ENCODE measurements around the gene JTB. TPM values are rescaled to one million over a fixed set of nuclear protein-coding genes. Genes with fewer than 3 reads are reported as not detected.
A peak's percentile ranks its signal among the peaks of the same experiment; 100 is the strongest.
"Not testable (repeated sequence)": the region's sequence is repeated elsewhere in the genome, so short reads cannot be mapped to it uniquely, and the experiment has no call there.

Gene JTB
- total RNA-seq, 2 donors from 2014 or later: 184 to 266 TPM

DNA sequence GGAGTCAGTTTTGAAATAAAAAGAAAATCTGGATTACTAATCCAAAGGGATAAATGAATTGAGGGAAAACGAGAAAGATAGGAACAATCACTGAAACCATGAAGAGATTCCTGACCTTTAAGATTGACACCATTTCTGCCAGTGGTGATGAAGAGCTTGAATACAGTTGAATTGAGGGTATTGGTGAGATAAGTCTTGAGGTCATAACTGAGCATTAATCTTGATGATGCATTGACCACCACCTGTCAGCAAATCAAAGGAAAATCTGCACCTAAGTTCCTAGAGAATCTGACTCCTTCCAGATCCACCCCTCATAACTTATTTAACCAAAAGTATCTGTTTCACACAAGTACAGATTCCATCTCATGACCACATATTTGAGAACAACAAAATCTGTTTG, 34.7 kb upstream of the JTB start:
- H3K4me3 ChIP-seq: no peak overlapping the region
- DNase-seq (ENCODE audit: low spot score) (no peak), ATAC-seq (ENCODE audit: insufficient number of reproducible peaks, low FRiP score, low read depth) (no peak)
- TF ChIP-seq, protein P1, sequence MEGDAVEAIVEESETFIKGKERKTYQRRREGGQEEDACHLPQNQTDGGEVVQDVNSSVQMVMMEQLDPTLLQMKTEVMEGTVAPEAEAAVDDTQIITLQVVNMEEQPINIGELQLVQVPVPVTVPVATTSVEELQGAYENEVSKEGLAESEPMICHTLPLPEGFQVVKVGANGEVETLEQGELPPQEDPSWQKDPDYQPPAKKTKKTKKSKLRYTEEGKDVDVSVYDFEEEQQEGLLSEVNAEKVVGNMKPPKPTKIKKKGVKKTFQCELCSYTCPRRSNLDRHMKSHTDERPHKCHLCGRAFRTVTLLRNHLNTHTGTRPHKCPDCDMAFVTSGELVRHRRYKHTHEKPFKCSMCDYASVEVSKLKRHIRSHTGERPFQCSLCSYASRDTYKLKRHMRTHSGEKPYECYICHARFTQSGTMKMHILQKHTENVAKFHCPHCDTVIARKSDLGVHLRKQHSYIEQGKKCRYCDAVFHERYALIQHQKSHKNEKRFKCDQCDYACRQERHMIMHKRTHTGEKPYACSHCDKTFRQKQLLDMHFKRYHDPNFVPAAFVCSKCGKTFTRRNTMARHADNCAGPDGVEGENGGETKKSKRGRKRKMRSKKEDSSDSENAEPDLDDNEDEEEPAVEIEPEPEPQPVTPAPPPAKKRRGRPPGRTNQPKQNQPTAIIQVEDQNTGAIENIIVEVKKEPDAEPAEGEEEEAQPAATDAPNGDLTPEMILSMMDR (IDR thresholded peaks at IDR 0.05): no peak
- no peaks in the 10 kb centered on the region for H3K27me3 ChIP-seq (replicated peaks; ENCODE audit: insufficient read depth)
- H3K9me3 ChIP-seq: no peaks in the 10 kb centered on the region
- H3K36me3 ChIP-seq: no peaks in the 10 kb centered on the region
- no peaks in the 10 kb centered on the region for H3K4me1 ChIP-seq (ENCODE audit: control insufficient read depth in 1 of 2, low read depth in 2 of 2)
- H3K27ac ChIP-seq: no peak overlapping the region

DNA sequence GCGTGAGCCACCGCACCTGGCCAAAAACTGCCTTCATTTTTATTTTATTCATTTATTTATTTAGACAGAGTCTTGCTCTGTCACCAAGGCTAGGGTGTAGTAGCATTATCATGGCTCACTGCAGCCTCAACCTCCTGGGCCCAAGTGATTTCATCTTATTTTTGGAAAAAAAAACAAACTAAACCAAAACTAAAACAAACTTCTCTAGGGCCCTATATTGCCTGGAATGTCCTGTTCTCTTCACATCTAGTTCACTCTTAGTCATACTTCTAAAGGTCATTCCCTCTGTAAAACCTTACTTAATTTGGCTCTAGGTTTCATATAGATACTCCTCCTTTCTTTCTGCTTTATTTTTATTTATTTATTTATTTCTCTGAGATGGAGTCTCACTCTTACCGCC, 28.7 kb upstream of the JTB start:
- peak overlapping the region in 1 of 2 donors; percentile 27 for H3K27ac ChIP-seq
- ATAC-seq (ENCODE audit: insufficient number of reproducible peaks, low FRiP score, low read depth) (peak; percentile 43), DNase-seq (ENCODE audit: low spot score) (no peak)
- TF ChIP-seq, protein P1 (IDR thresholded peaks at IDR 0.05): no peak
- H3K36me3 ChIP-seq: no peaks in the 10 kb centered on the region
- no peaks in the 10 kb centered on the region for H3K27me3 ChIP-seq (replicated peaks; ENCODE audit: insufficient read depth)
- H3K4me1 ChIP-seq (ENCODE audit: control insufficient read depth in 1 of 2, low read depth in 2 of 2): peaks cover 0 to 13% of the 10 kb centered on the region in 2 donors
- H3K9me3 ChIP-seq: no peaks in the 10 kb centered on the region
- no peak overlapping the region for H3K4me3 ChIP-seq

DNA sequence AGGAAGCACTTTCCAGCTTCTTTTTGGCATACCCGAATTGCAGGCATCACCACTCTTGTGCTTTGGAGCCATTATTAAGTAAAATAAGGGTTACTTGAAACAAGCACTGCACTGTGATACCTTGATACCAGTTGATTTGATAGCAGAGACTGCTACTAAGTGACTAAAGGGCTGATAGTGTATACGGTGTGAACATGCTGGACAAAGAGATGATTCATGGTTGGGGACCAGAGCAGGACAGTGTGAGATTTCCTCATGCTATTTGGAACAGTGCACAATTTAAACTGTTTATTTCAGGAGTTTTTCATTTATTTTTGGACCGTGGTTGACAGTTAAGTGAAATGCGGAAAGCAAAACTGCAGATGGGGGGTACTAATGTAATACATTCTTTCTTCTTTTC, 22.9 kb upstream of the JTB start:
- ATAC-seq (ENCODE audit: insufficient number of reproducible peaks, low FRiP score, low read depth): no peak
- H3K4me3 ChIP-seq: no peak overlapping the region
- H3K36me3 ChIP-seq: no peaks in the 10 kb centered on the region
- H3K9me3 ChIP-seq: no peaks in the 10 kb centered on the region
- no peak for DNase-seq (ENCODE audit: low spot score)
- H3K4me1 ChIP-seq (ENCODE audit: control insufficient read depth in 1 of 2, low read depth in 2 of 2): peaks cover 0 to 2% of the 10 kb centered on the region in 2 donors
- TF ChIP-seq, protein P1 (IDR thresholded peaks at IDR 0.05): no peak
- H3K27me3 ChIP-seq (replicated peaks; ENCODE audit: insufficient read depth): no peaks in the 10 kb centered on the region
- H3K27ac ChIP-seq: no peak overlapping the region

DNA sequence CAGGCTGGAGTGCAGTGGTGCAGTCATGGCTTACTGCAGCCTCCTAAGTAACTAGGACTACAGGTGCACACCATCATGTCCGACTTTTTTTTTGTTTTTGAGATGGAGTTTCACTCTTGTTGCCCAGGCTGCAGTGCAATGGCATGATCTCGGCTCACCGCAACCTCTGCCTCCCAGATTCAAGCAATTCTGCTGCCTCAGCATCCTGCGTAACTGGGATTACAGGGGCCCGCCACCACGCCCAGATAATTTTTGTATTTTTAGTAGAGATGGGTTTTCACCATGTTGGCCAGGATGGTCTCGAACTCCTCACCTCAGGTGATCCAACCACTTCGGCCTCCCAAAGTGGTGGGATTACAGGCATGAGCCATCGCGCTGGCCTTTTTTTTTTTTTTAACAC, 19.4 kb upstream of the JTB start:
- H3K36me3 ChIP-seq: peaks cover 21% of the 10 kb centered on the region
- H3K9me3 ChIP-seq; H3K27ac ChIP-seq; ATAC-seq (ENCODE audit: insufficient number of reproducible peaks, low FRiP score, low read depth); DNase-seq (ENCODE audit: low spot score); H3K27me3 ChIP-seq (replicated peaks; ENCODE audit: insufficient read depth); H3K4me3 ChIP-seq: not testable (repeated sequence)
- H3K4me1 ChIP-seq (ENCODE audit: control insufficient read depth in 1 of 2, low read depth in 2 of 2): peaks cover 9 to 17% of the 10 kb centered on the region in 2 donors

DNA sequence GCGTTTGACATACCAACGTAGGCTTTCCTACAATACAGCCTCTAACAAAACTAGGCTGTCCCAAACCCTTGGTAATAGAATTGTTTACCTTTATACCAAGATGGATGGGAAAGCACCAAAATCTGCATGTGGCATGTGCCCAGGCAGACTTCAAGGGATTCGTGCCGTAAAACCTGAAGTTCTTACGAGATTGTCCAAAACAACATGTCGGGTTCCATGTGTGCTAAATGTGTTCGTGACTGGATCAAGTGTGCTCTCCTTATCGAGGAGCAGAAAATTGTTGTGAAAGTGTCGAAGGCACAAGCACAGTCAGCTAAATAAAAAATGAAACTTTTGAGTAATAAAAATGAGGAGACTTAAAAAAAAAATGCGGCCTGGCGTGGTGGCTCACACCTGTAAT, 18.2 kb upstream of the JTB start:
- Histone ChIP-seq H3K4me1 (ENCODE audit: control insufficient read depth in 1 of 2, low read depth in 2 of 2) (peaks cover 12 to 24% of the 10 kb centered on the region in 2 donors), H3K4me3 (no peak overlapping the region), H3K36me3 (peaks cover 23% of the 10 kb centered on the region), H3K27ac (no peak overlapping the region), H3K9me3 (no peaks in the 10 kb centered on the region), H3K27me3 (replicated peaks; ENCODE audit: insufficient read depth) (no peaks in the 10 kb centered on the region)
- ATAC-seq (ENCODE audit: insufficient number of reproducible peaks, low FRiP score, low read depth) (no peak), DNase-seq (ENCODE audit: low spot score) (no peak)
- TF ChIP-seq, protein P1 (IDR thresholded peaks at IDR 0.05): no peak

DNA sequence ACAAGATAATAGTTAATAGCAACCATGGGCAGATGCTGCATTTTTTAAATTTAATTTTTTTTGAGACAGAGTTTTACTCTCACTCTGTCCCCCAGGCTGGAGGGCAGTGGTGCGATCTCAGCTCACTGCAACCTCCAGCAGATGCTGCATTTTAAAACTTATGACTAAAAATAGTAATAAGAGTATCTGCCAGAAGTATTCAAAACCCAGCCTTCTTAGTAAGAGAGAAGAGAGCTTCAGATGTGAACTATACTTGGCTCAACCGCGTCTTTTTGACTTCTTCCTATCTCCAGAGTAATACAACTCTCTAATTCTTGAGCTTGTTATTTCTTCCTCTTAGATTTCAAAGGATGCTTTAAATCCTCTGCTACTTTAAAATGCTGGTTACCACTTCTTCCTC, 17.7 kb upstream of the JTB start:
- Histone ChIP-seq H3K27me3 (replicated peaks; ENCODE audit: insufficient read depth) (no peaks in the 10 kb centered on the region), H3K4me3 (no peak overlapping the region), H3K9me3 (no peaks in the 10 kb centered on the region), H3K4me1 (ENCODE audit: control insufficient read depth in 1 of 2, low read depth in 2 of 2) (peaks cover 13 to 24% of the 10 kb centered on the region in 2 donors), H3K27ac (no peak overlapping the region), H3K36me3 (peaks cover 23% of the 10 kb centered on the region)
- ATAC-seq (ENCODE audit: insufficient number of reproducible peaks, low FRiP score, low read depth): no peak
- TF ChIP-seq, protein P1 (IDR thresholded peaks at IDR 0.05): no peak
- DNase-seq (ENCODE audit: low spot score): no peak
